Adrenal gland (tissue), 12 donors: ENCODE measurements around the gene IL17A. TPM values are rescaled to one million over a fixed set of nuclear protein-coding genes. Genes with fewer than 3 reads are reported as not detected.

Source experiments
- DNase-seq, 7 donors: peaks; one replicate each; pipeline ENCODE4 v3.0.0-alpha.2; 2019 to 2020
- H3K27ac ChIP-seq, 5 donors: fragments of 200-600 bp; sonication (generic) in 4 of 5; 1 replicate in 3 of 5; 2 replicates in 2 of 5; pipeline versions ENCODE4 v1.5.1 to v1.8.0; 2016 to 2020; ENCODE audit warnings: mild to moderate bottlenecking in 1 of 5
- H3K27me3 ChIP-seq: fragments of 200-600 bp; 2 replicates; pipeline ENCODE4 v1.8.0; 2021
- H3K36me3 ChIP-seq, 2 donors: fragments of 200-600 bp; replicated peaks in 1 of 2; 1 replicate in 1 of 2; 2 replicates in 1 of 2; pipeline versions ENCODE4 v1.5.1 to v1.8.0; 2018 to 2022
- H3K4me1 ChIP-seq, 2 donors: fragments of 200-600 bp; replicated peaks in 1 of 2; 1 replicate in 1 of 2; 2 replicates in 1 of 2; pipeline versions ENCODE4 v1.5.1 to v1.8.0; 2018 to 2021
- H3K4me3 ChIP-seq, 4 donors: fragments of 200-600 bp; sonication (generic) in 3 of 4; one replicate each; pipeline ENCODE4 v1.5.1; 2016 to 2018
- H3K9me3 ChIP-seq, 3 donors: fragments of 200-600 bp; sonication (generic) in 1 of 3; replicated peaks in 1 of 3; 1 replicate in 2 of 3; 2 replicates in 1 of 3; pipeline versions ENCODE4 v1.5.1 to v1.8.0; 2016 to 2021
- CTCF ChIP-seq, 6 experiments: fragments of 450-650 bp in 4 of 6; fragments of 200-600 bp in 2 of 6; sonication (generic) in 1 of 6; IDR thresholded peaks; 1 replicate in 5 of 6; 2 replicates in 1 of 6; pipeline versions ENCODE4 v1.5.1 to v1.8.0; 2016 to 2021; ENCODE audit warnings: antibody characterized with exemption in 6 of 6, mild to moderate bottlenecking in 2 of 6, moderate library complexity in 1 of 6
- POLR2A ChIP-seq, 2 donors: fragments of 450-650 bp; IDR thresholded peaks; one replicate each; pipeline ENCODE4 v1.6.1; 2017; ENCODE audit warnings: antibody characterized with exemption in 2 of 2, mild to moderate bottlenecking in 2 of 2, moderate library complexity in 1 of 2
- WGBS, 4 donors: extraction: QIAGEN DNeasy Blood & Tissue Kit in 2 of 4; methylation state at CpG; one replicate each; pipeline versions ENCODE4 v1.1.5 to v1.1.7; 2013 to 2017; 5-methylcytosine and 5-hydroxymethylcytosine counted together
- intact Hi-C, 2 donors: fragments of 100-400 bp; cut with DNase I; formaldehyde crosslinking; loops; one replicate each; pipeline versions ENCODE4 v1.14.1 to v1.15.0; 2022 to 2023
- polyA plus RNA-seq, 3 donors: library from polyadenylated mRNA; stranded (reverse); fragments of 200-250 nt in 2 of 3; fragments of 350-450 nt in 1 of 3; fragmentation: Illumina TruSeq in 1 of 3; extraction: RNeasy Lipid Tissue Mini Kit (QIAGEN cat#74804) in 1 of 3; gene quantifications; one replicate each; pipeline ENCODE4 v1.2.3, GENCODE V29; 2013 to 2014
- total RNA-seq, 9 donors: library from RNA; depleted of rRNA in 4 of 9; stranded (reverse); fragments of >200 nt in 4 of 9; fragments of 120-200 nt in 1 of 9; fragmentation: NEBNext Ultra II Directional in 1 of 9; extraction: Animal tissue kit (Norgen Biotek cat#: 25700) in 1 of 9; gene quantifications; one replicate each; pipeline versions ENCODE4 v1.1.0 to v1.2.4, GENCODE V29; 2013 to 2023
- donor health status: healthy with polysubstance abuse.
- donor health status: Bipolar disorder and iron deficiency.
- donor health status: DM: yes; HTN: yes; CAD: no.
- donor health status: DM: no; HTN: no; CAD: no.
- donor health status: DM: no; HTN: no; CAD: no.
- donor health status: DM: yes; HTN: yes; CAD: no.

The IL17A gene
- total and polyA plus RNA-seq, 12 donors = not detected

- Histone ChIP-seq H3K9me3 (no peaks in the 10 kb centered on the region), H3K4me3 (no peak overlapping the region), H3K27me3 (no peaks in the 10 kb centered on the region), H3K4me1 (no peaks in the 10 kb centered on the region), H3K27ac (no peak overlapping the region), H3K36me3 (no peaks in the 10 kb centered on the region)
- intact Hi-C loops = no loop called here
- 67 to 95% (median 79%) methylated on average over 3 of the region's 3 CpGs for WGBS, 4 donors
- DNase-seq = no peak
- no peak for TF ChIP-seq POLR2A (IDR thresholded peaks at IDR 0.05)
- no peak for TF ChIP-seq CTCF (IDR thresholded peaks at IDR 0.05)
Measured at GRCh38 chr6:52208612-52209011, 22.4 kb downstream of the IL17A start.

- no peak overlapping the region for H3K27ac ChIP-seq
- intact Hi-C loops = no loop called here
- WGBS, 4 donors = 46 to 71% (median 56%) methylated on average over 2 of the region's 2 CpGs
Measured at GRCh38 chr6:52209770-52210169, 23.6 kb downstream of the IL17A start.

GRCh38 chr6:52210227-52210626 lies 24.1 kb downstream of the IL17A start:
- H3K4me1 ChIP-seq = no peaks in the 10 kb centered on the region
- 51 to 71% (median 57%) methylated on average over 2 of the region's 2 CpGs for WGBS, 4 donors
- no peaks in the 10 kb centered on the region for H3K27me3 ChIP-seq
- no peak overlapping the region for H3K4me3 ChIP-seq
- intact Hi-C loops = no loop called here
- H3K36me3 ChIP-seq = no peaks in the 10 kb centered on the region
- TF ChIP-seq CTCF (IDR thresholded peaks at IDR 0.05) = no peak
- TF ChIP-seq POLR2A (IDR thresholded peaks at IDR 0.05) = no peak
- no peak for DNase-seq
- H3K27ac ChIP-seq = no peak overlapping the region
- H3K9me3 ChIP-seq = no peaks in the 10 kb centered on the region

More at GRCh38 chr6:52209770-52210169, 23.6 kb downstream of the IL17A start:
- DNase-seq = no peak
- H3K36me3 ChIP-seq = no peaks in the 10 kb centered on the region
- H3K27me3 ChIP-seq = no peaks in the 10 kb centered on the region
- no peaks in the 10 kb centered on the region for H3K4me1 ChIP-seq
- H3K9me3 ChIP-seq = no peaks in the 10 kb centered on the region
- no peak overlapping the region for H3K4me3 ChIP-seq
- TF ChIP-seq CTCF (IDR thresholded peaks at IDR 0.05) (no peak), POLR2A (IDR thresholded peaks at IDR 0.05) (no peak)

GRCh38 chr6:52213127-52213526 lies 27.0 kb downstream of the IL17A start:
- Histone ChIP-seq H3K36me3 (no peaks in the 10 kb centered on the region), H3K27me3 (no peaks in the 10 kb centered on the region), H3K4me1 (no peaks in the 10 kb centered on the region), H3K4me3 (no peak overlapping the region), H3K27ac (no peak overlapping the region), H3K9me3 (no peaks in the 10 kb centered on the region)
- DNase-seq = no peak
- intact Hi-C loops = no loop called here
- TF ChIP-seq CTCF (IDR thresholded peaks at IDR 0.05) (no peak), POLR2A (IDR thresholded peaks at IDR 0.05) (no peak)
- 38 to 69% (median 49%) methylated on average over 2 of the region's 2 CpGs for WGBS, 4 donors
